ENCODE results near the gene FZD8. TPM values are rescaled to one million over a fixed set of nuclear protein-coding genes. Genes with fewer than 3 reads are reported as not detected.

FZD8 gene
- total RNA-seq, 1 experiment from 2014 or later = 50.5 TPM

- CTCF ChIA-PET = no interaction called here
- no peaks in the 10 kb centered on the region for H3K36me3 ChIP-seq (ENCODE audit: insufficient read depth, low read length, poor library complexity, severe bottlenecking)
- peaks cover 3% of the 10 kb centered on the region for H3K4me1 ChIP-seq (ENCODE audit: insufficient read depth, low read length, poor library complexity, severe bottlenecking)
- intact Hi-C loops (cut with micrococcal nuclease; ENCODE audit: unreplicated experiment) = loop anchor here (5.0 kb wide), 1 partner anchor 1266 kb away; no protein-coding TSS in a partner anchor
- no peak for DNase-seq (ENCODE audit: low spot score)
- TF ChIP-seq EZH2 (IDR thresholded peaks at IDR 0.05; ENCODE audit: borderline replicate concordance, low read depth, low read length, poor library complexity, severe bottlenecking) (no peak), CTCF (conservative IDR thresholded peaks at IDR 0.05; ENCODE audit: low read depth, low read length) (no peak; the same call in 1 of the 2 replicates)
- H3K4me3 ChIP-seq (ENCODE audit: low read depth, low read length, poor library complexity, severe bottlenecking) = no peak overlapping the region
- POLR2A ChIA-PET (ENCODE audit: low non-redundant PET) = no interaction called here
- no TSS peak for BruUV-seq (replicated peaks)
- H3K27ac ChIP-seq (ENCODE audit: low read depth, low read length, poor library complexity, severe bottlenecking) = no peak overlapping the region
- H3K27me3 ChIP-seq (replicated peaks; ENCODE audit: insufficient read depth, low read depth, low read length, poor library complexity) = no peaks in the 10 kb centered on the region
- H3K9me3 ChIP-seq (ENCODE audit: low read depth, low read length, poor library complexity, severe bottlenecking) = no peaks in the 10 kb centered on the region
These were observed 30.3 kb downstream of the FZD8 start for GRCh38 chr10:35611750-35612149.

GRCh38 chr10:35608328-35608672 lies 33.8 kb downstream of the FZD8 start:
- Histone ChIP-seq H3K4me3 (ENCODE audit: low read depth, low read length, poor library complexity, severe bottlenecking) (peak overlapping the region; percentile 25), H3K4me1 (ENCODE audit: insufficient read depth, low read length, poor library complexity, severe bottlenecking) (peaks cover 3% of the 10 kb centered on the region), H3K27me3 (replicated peaks; ENCODE audit: insufficient read depth, low read depth, low read length, poor library complexity) (no peaks in the 10 kb centered on the region), H3K27ac (ENCODE audit: low read depth, low read length, poor library complexity, severe bottlenecking) (no peak overlapping the region), H3K36me3 (ENCODE audit: insufficient read depth, low read length, poor library complexity, severe bottlenecking) (no peaks in the 10 kb centered on the region), H3K9me3 (ENCODE audit: low read depth, low read length, poor library complexity, severe bottlenecking) (no peaks in the 10 kb centered on the region)
- BruUV-seq (replicated peaks) = no TSS peak
- CTCF ChIA-PET = no interaction called here
- no peak for DNase-seq (ENCODE audit: low spot score)
- POLR2A ChIA-PET (ENCODE audit: low non-redundant PET) = no interaction called here
- intact Hi-C loops (cut with micrococcal nuclease; ENCODE audit: unreplicated experiment) = loop anchor here (10.0 kb wide), 1 partner anchor 373 kb away; no protein-coding TSS in a partner anchor
- TF ChIP-seq CTCF (conservative IDR thresholded peaks at IDR 0.05; ENCODE audit: low read depth, low read length) (no peak), EZH2 (IDR thresholded peaks at IDR 0.05; ENCODE audit: borderline replicate concordance, low read depth, low read length, poor library complexity, severe bottlenecking) (no peak)

GRCh38 chr10:35607475-35608327 lies 34.4 kb downstream of the FZD8 start:
- CTCF ChIA-PET = no interaction called here
- no peak for DNase-seq (ENCODE audit: low spot score)
- Histone ChIP-seq H3K4me3 (ENCODE audit: low read depth, low read length, poor library complexity, severe bottlenecking) (peak overlapping the region; percentile 25), H3K27me3 (replicated peaks; ENCODE audit: insufficient read depth, low read depth, low read length, poor library complexity) (no peaks in the 10 kb centered on the region), H3K9me3 (ENCODE audit: low read depth, low read length, poor library complexity, severe bottlenecking) (no peaks in the 10 kb centered on the region), H3K27ac (ENCODE audit: low read depth, low read length, poor library complexity, severe bottlenecking) (no peak overlapping the region), H3K4me1 (ENCODE audit: insufficient read depth, low read length, poor library complexity, severe bottlenecking) (peaks cover 3% of the 10 kb centered on the region), H3K36me3 (ENCODE audit: insufficient read depth, low read length, poor library complexity, severe bottlenecking) (no peaks in the 10 kb centered on the region)
- POLR2A ChIA-PET (ENCODE audit: low non-redundant PET) = no interaction called here
- TF ChIP-seq EZH2 (IDR thresholded peaks at IDR 0.05; ENCODE audit: borderline replicate concordance, low read depth, low read length, poor library complexity, severe bottlenecking) (no peak), CTCF (conservative IDR thresholded peaks at IDR 0.05; ENCODE audit: low read depth, low read length) (no peak)
- intact Hi-C loops (cut with micrococcal nuclease; ENCODE audit: unreplicated experiment) = loop anchor here (10.0 kb wide), 1 partner anchor 373 kb away; no protein-coding TSS in a partner anchor
- no TSS peak for BruUV-seq (replicated peaks)

All from A673 (cell line).